RKO (cell line): ENCODE measurements around the gene CEP170B.
"Not testable (repeated sequence)": the region's sequence is repeated elsewhere in the genome, so short reads cannot be mapped to it uniquely, and the experiment has no call there.

Experiments used
- DNase-seq: peaks from one replicate; pipeline ENCODE4 v3.0.0-alpha.2; 2016; ENCODE audit warnings: low spot score

Gene CEP170B

GRCh38 chr14:104892531-104893434 lies 27.7 kb downstream of the CEP170B start:
- DNase-seq, result no peak

GRCh38 chr14:104893435-104894207 lies 28.6 kb downstream of the CEP170B start:
- no peak for DNase-seq

DNA sequence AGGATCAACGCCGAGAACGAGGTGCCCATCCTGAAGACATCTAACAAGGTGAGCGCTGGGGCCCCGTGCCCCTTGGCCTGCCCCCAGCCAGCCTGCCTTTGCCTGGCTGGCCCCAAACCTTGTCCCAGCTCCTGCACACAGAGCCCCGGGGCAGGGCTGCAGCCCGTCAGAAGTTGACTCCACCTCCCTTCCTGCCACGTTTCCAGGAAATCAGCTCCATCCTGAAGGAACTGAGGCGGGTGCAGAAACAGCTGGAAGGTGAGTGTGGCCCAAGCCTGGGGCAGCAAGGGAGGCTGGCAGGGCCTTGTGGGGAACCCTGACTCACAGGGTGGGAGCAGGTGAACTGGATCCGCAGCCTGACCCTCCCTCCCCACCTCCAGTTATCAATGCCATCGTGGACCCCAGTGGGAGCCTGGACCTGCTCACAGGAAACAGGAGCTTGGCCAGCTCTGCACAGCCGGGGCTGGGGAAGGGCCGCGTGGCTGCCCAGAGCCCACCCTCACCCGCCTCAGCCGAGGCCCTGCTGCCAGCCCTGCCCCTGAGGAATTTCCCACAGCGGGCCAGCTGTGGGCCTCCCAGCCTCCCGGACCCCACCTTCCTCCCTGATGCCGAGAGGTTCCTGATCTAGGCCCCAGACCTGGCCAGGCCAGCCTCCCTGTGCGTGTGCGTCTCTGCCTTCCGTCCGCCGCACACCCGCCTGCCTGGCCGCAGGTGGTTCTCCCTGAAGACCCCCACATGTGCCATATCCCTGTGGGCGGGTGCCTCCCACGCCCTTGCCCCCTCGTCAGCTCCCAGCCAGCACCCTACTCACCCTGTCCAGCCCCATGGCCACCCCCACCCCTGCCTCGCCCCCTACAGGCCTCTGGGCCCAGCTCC lies 29.5 kb downstream of the CEP170B start:
- no peak for DNase-seq

GRCh38 chr14:104895207-104895785 lies 30.2 kb downstream of the CEP170B start:
- no peak for DNase-seq

DNA sequence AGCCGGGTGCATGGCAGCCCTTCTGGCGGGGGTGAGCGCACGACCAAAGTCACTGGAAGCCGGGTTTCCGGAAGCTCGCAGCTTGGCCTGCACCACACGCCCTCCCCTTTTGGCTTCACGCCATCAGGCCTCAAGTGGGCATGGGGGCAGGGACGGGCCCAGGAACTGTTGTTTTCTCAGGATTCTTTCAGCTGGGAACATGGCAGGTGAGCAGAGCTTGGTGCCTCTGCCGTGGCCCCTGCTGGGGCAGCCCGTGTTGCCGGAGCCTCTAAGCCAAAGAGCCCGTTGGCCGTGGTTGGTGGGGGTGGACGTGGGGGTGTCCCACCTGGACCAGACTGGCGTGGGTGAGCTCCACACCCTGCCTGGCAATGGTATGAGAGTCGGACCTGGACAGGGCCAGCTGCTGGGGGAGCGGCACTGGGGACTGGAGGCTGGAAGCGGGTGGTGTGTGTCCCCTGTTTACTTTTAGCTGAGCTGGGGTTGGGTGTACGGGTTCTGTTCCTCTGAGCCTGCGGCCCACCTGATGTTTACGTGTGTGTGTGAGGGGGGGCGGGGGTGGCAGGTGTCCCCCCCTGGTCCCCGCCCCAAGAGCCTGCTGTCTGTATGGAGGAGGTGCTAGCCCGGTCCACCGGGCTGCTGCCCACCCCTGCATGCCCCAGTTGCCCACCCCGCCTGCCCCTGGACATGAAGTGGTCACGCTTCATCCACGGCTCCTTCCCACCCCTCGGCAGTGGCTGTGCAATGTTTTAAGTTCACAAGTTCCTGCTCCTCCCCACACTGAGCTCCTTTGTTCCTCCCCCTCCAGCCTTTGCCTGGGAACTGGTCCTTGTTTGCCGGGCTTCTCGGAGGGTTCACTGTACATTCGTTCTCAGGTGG lies 31.0 kb downstream of the CEP170B start:
- no peak for DNase-seq

GRCh38 chr14:104897330-104898194 lies 32.5 kb downstream of the CEP170B start:
- DNase-seq, result no peak

DNA sequence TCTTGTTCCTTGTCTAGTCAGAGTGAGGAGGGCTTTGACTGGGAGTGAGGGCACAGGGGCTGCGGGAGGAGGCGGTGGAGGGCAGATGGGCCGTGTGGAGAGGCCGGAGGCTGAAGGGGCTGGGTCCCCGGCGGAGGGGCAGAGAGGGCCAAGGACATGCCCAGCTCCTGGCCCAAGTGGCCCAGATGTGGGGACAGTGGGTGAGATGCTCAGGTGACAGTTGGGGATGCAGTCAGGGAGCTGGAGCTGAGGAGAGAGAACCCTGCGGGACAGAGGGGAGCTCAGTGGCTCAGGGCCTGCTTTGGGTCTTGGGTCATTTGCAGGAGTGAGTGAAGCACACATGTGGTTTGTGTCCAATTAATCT lies 33.1 kb downstream of the CEP170B start:
- no peak for DNase-seq

DNA sequence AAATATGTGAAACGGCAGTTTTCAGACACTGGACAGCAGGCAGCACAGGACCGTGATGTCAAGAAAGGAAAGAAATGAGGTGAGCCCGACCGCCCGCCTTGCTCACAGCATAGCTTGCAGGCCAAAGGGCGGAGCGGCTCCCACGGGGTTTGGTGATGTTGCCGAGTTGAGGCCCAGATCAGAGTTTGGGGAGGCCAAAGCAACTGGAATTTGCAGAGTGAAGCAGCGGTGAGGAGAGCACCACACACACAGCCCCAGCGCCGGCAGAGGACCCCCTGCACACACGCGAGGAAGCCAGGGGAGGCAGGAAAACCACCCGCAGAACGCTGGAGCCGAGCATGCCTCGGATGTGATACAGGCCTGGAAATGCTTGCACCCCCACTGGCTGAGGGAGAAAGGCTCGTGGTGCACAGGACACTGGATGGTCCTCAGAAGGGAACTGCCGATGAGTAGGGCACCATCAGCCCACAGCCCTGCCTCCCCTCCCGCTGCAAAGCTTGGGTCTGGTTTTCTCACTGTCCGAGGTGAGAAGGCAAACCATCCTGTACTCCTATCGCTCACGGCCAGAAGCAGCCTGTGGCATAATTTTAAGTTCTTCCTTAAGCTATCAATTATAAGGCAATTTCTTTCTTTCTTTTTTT lies 33.9 kb downstream of the CEP170B start:
- DNase-seq, result no peak

- no peak for DNase-seq
Measured at GRCh38 chr14:104899781-104900180, 34.7 kb downstream of the CEP170B start.

- DNase-seq, result no peak
Measured at GRCh38 chr14:104900639-104901512, 35.8 kb downstream of the CEP170B start.

DNA sequence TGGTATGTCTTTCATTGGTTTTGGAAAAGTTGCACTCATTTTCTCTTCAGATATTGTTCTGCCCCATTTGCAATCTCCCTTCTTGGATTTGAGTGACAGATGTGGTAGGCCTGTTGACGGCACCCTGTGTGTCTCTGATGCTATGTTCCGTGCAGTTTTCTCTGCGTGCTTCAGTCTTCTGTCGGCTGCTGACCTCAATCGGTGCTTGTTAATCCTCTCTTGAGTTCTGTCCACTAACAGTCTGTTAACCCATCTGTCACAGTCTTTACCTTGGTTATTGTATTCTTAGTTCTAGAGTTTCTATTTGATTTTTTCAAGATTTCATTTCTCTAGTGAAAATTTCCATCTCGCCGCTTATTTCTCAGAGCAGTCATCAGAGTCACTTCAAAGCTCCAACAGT lies 38.9 kb downstream of the CEP170B start:
- no peak for DNase-seq

GRCh38 chr14:104904650-104905578 lies 39.8 kb downstream of the CEP170B start:
- not testable (repeated sequence) for DNase-seq

- not testable (repeated sequence) for DNase-seq
Measured at GRCh38 chr14:104905579-104905933, 40.5 kb downstream of the CEP170B start.

DNA sequence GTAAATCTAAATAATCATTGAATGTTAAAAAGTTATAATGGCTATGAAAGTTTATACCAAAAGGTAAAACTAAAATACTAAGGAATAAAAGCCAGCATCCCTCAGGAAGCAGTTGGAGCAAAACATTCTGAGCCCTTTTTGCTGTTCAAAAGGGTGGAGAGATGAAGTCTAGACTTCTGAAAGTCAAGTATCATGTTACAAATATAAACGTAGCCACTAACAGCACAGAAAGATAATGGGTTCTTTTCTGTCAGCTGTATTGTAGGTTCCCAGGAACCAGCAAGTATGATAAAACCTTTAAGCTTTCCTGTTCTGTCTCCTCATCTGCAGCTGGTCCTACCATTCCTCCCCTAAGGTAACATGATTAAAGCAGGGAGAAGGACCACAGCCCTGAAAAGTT lies 43.2 kb downstream of the CEP170B start:
- DNase-seq, result no peak

- no peak for DNase-seq
Measured at GRCh38 chr14:104912053-104912452, 47.0 kb downstream of the CEP170B start.

DNA sequence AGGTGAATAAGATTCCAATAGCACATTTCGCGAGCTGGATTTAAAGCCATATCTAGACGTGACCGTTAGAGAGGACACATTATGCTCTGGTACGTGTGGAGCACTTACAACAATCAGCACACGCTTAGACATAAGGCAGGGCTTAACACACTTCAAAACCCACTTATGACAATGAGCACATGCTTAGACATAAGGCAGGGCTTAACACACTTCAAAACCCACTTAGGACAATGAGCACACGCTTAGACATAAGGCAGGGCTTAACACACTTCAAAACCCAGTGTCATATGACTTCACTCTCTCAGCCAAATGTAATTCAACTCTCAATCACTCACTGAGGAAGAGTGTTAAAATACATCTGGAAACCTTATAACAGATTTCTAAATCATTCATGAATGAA lies 48.4 kb downstream of the CEP170B start:
- DNase-seq, result no peak

DNA sequence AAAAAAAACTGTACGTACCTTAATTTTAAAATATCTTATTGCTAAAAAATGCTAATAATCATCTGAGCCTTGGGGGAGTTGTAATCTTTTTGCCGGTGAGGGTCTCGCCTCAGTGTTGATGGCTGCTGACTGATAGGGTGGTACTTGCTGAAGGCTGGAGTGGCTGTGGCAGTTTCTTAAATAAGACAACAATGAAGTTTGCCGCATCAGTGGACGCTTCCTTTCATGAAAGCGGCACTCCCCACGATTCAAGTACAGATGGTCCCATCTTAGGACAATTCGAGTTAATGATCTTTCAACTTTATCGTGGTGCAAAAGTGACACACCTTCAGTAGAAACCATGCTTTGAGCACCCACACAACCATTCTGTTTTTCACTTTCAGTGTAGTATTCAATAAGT lies 52.0 kb downstream of the CEP170B start:
- no peak for DNase-seq
